HL-60 (cell line): ENCODE measurements around the gene MAMDC2.

Experiments used
- DNase-seq, 2 experiments: peaks; one replicate each; pipeline ENCODE4 v3.0.0-alpha.2; 2010 to 2020; ENCODE audit warnings: low read depth in 1 of 2, low spot score in 1 of 2
- H3K27ac ChIP-seq: fragments of 250-450 bp; sonication (Bioruptor Pico); replicated peaks from 2 replicates; pipeline ENCODE4 v1.5.1; 2020; ENCODE audit warnings: mild to moderate bottlenecking, moderate library complexity
- H3K27me3 ChIP-seq: fragments of 250-450 bp; sonication (Bioruptor Pico); 2 replicates; pipeline ENCODE4 v1.5.1; 2021; ENCODE audit warnings: mild to moderate bottlenecking, moderate library complexity; ENCODE audit not compliant: insufficient read depth, poor library complexity, severe bottlenecking
- H3K4me3 ChIP-seq: replicated peaks from 2 replicates; pipeline ENCODE4 v1.5.1; 2011; ENCODE audit warnings: mild to moderate bottlenecking, control low read depth, low read length; ENCODE audit not compliant: insufficient read depth
- CTCF ChIP-seq: IDR thresholded peaks from one replicate; pipeline ENCODE4 v1.5.1; 2011; ENCODE audit warnings: low read length, control low read depth, inconsistent platforms; ENCODE audit not compliant: insufficient read depth
- GABPA ChIP-seq: IDR thresholded peaks from 2 replicates; pipeline ENCODE4 v1.6.1; 2012; ENCODE audit warnings: low read depth
- POLR2AphosphoS5 ChIP-seq: IDR thresholded peaks from 2 replicates; pipeline ENCODE4 v1.6.1; 2012; ENCODE audit warnings: low read depth
- REST ChIP-seq: IDR thresholded peaks from 2 replicates; pipeline ENCODE4 v1.6.1; 2012; ENCODE audit warnings: low read depth; ENCODE audit not compliant: insufficient replicate concordance
- SPI1 ChIP-seq: IDR thresholded peaks from 2 replicates; pipeline ENCODE4 v1.6.1; 2012; ENCODE audit warnings: low read depth, mild to moderate bottlenecking, borderline replicate concordance

The MAMDC2 gene

DNA sequence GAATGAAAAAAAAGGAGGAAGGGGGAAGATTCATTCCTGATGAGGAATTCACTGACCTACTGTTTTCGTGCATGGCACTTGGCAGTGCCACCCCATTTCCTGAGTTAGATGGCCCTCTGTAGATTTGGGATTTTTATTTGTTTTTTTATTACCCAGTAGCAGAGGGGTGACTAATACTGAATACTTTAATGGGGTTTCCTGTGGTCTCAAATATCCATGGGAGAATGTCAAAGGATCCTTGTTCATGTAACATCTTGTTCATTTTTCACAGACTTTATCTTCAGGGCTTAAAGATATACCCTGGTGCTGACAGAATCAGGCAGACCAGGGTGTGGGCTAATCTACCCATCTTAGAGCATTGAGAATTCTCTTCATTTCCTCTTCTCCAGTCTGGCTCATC lies 93.0 kb downstream of the MAMDC2 start:
- Histone ChIP-seq H3K4me3 (no peak overlapping the region), H3K27ac (no peak overlapping the region), H3K27me3 (no peaks in the 10 kb centered on the region)
- DNase-seq, result no peak
- TF ChIP-seq CTCF (no peak), SPI1 (no peak), GABPA (no peak), POLR2AphosphoS5 (no peak), REST (no peak)

- TF ChIP-seq SPI1, result no peak
- no peak for TF ChIP-seq POLR2AphosphoS5
- TF ChIP-seq REST, result no peak
- TF ChIP-seq CTCF, result no peak
- no peak for TF ChIP-seq GABPA
- Histone ChIP-seq H3K27ac (no peak overlapping the region), H3K4me3 (no peak overlapping the region), H3K27me3 (no peaks in the 10 kb centered on the region)
- no peak for DNase-seq
These were observed 93.9 kb downstream of the MAMDC2 start for GRCh38 chr9:70137577-70137976.

DNA sequence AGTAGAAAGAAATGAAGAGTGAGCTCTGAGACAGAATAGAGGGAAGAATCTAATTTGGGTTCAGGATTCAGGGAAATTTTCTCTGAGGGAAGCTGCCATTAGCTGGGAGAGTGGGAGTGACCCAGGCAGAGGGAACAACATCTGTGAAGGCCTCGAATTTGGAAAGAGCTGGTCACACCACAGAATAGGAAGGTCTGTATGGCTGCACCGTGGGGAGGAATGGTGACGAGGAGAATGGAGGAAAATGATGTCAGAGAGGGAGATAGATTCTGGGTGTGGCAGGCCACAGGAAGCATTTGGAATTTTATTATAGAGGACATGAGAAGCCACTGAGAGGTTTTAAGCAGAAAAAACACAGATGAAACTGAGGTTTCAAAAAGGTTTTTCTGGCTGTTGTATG lies 98.5 kb downstream of the MAMDC2 start:
- Histone ChIP-seq H3K27me3 (peaks cover 4% of the 10 kb centered on the region), H3K27ac (no peak overlapping the region), H3K4me3 (no peak overlapping the region)
- TF ChIP-seq REST, result no peak
- TF ChIP-seq CTCF, result no peak
- TF ChIP-seq SPI1, result no peak
- no peak for TF ChIP-seq POLR2AphosphoS5
- no peak for DNase-seq
